Measurements from ENCODE around the gene SNW1. TPM values are rescaled to one million over a fixed set of nuclear protein-coding genes. Genes with fewer than 3 reads are reported as not detected.

The SNW1 gene
- total and polyA plus RNA-seq, 2 of the 13 experiments (the other 11 are each of a cell fraction or from before 2014, with no cell fraction given): 23.2 to 65.8 TPM

DNA sequence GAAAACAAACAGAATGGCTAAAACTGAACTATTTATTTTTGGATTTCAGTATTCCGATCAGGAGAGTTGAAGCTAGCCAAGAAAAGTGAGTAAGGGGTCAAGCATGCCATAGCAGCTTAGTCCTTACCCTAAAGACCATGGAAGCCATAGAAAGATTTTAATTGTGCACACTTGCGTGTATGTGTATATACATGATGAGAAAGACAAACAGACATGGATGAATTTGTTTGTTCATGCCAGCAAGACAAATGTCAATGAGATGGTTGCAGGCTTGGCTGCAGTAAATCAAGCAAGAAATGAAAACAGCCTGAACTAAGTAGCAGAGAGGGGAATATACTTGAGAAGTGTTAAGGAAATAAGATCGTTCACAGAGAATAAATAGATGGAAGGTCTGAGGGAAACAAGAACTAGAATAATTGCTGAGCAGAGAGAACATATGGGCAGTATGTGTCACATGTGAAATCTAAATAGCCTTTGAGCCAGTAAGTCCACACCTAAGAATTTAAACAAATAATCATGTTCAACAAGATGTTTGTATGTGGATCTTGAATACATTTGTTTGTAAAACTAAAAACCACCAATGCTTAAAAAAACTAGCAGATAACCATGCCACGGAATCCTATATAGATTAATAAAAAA lies 14.8 kb downstream of the SNW1 start:
- H3K4me2 ChIP-seq (ENCODE audit: low read depth, low read length): no peak overlapping the region
- ChIA-PET POLR2A (no interaction called here), CTCF (ENCODE audit: low intra/inter-chr PET ratio, low total read pairs) (no interaction called here)
- peaks cover 3% of the 10 kb centered on the region for H3K79me2 ChIP-seq (ENCODE audit: insufficient read depth, low read length)
- no TSS peak for BruUV-seq (replicated peaks)
- ATAC-seq (no peak), FAIRE-seq (no peak), DNase-seq (ENCODE audit: low spot score) (no peak)
- no peaks in the 10 kb centered on the region for H4K20me1 ChIP-seq (ENCODE audit: insufficient read depth, low read length)
- in situ Hi-C loops (cut with HindIII; ENCODE audit: extremely low pct_ligation_motif_present, low pct_unique_long_range_greater_than_20kb) (no loop called here), intact Hi-C loops (cut with micrococcal nuclease; ENCODE audit: unreplicated experiment) (no loop called here)
- H3K4me3 ChIP-seq (replicated peaks in 1 of 3; ENCODE audit: insufficient read depth in 1 of 3, low read depth in 2 of 3, low read length in 3 of 3): no peak overlapping the region
- peaks cover 11 to 60% of the 10 kb centered on the region in 2 experiments; a peak in 4 of 5 replicates for H3K36me3 ChIP-seq (replicated peaks in 1 of 2; ENCODE audit: control insufficient read depth in 1 of 2, insufficient read depth in 2 of 2, low read length in 2 of 2)
- TF ChIP-seq BRCA1 (CRISPR knock-in tag; IDR thresholded peaks at IDR 0.05): no peak
- H3K9me3 ChIP-seq (ENCODE audit: low read length): no peaks in the 10 kb centered on the region
- H3K27me3 ChIP-seq (ENCODE audit: control insufficient read depth in 1 of 2, insufficient read depth in 2 of 2, low read length in 2 of 2): no peaks in the 10 kb centered on the region
- 94% methylated on average over 4 of the region's 4 CpGs for WGBS (ENCODE audit: low lambda C conversion rate)
- no peak overlapping the region for H2AFZ ChIP-seq (ENCODE audit: low read length)
- no peak overlapping the region for H3K9ac ChIP-seq (ENCODE audit: insufficient read depth, low read depth, low read length)
- H3K27ac ChIP-seq (ENCODE audit: extremely low read length, insufficient read depth, low read length): no peak overlapping the region
- H3K4me1 ChIP-seq (ENCODE audit: insufficient read depth, low read length): no peaks in the 10 kb centered on the region

DNA sequence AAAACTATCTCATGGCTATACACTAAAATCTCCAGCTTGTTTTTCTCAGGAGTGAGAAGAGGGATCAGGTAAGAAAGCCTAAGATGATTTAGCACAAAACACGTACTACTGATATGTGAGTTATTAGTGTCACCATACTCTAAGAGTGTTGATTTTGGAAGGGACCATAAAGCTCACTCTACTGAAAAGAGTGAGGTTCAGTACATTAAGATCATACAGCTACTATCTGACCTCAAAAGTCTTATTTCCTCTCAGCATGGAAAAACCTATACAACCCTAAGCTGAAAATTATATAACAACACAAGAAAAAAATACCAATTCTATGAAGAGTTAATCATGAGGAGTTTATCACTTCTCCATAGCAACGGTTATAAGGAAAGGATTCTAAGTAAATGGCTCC lies 19.5 kb downstream of the SNW1 start:
- ChIA-PET CTCF (ENCODE audit: low intra/inter-chr PET ratio, low total read pairs) (no interaction called here), POLR2A (no interaction called here)
- Histone ChIP-seq H3K27ac (ENCODE audit: extremely low read length, insufficient read depth, low read length) (no peak overlapping the region), H3K9me3 (ENCODE audit: low read length) (no peaks in the 10 kb centered on the region), H3K4me1 (ENCODE audit: insufficient read depth, low read length) (no peaks in the 10 kb centered on the region), H3K9ac (ENCODE audit: insufficient read depth, low read depth, low read length) (no peak overlapping the region), H4K20me1 (ENCODE audit: insufficient read depth, low read length) (no peaks in the 10 kb centered on the region), H3K4me2 (ENCODE audit: low read depth, low read length) (no peak overlapping the region), H3K79me2 (ENCODE audit: insufficient read depth, low read length) (peaks cover 3% of the 10 kb centered on the region), H3K36me3 (replicated peaks in 1 of 2; ENCODE audit: control insufficient read depth in 1 of 2, insufficient read depth in 2 of 2, low read length in 2 of 2) (peaks cover 11 to 64% of the 10 kb centered on the region in 2 experiments; a peak in 4 of 5 replicates), H3K27me3 (ENCODE audit: control insufficient read depth in 1 of 2, insufficient read depth in 2 of 2, low read length in 2 of 2) (no peaks in the 10 kb centered on the region), H3K4me3 (replicated peaks in 1 of 3; ENCODE audit: insufficient read depth in 1 of 3, low read depth in 2 of 3, low read length in 3 of 3) (no peak overlapping the region), H2AFZ (ENCODE audit: low read length) (no peak overlapping the region)
- in situ Hi-C loops (cut with HindIII; ENCODE audit: extremely low pct_ligation_motif_present, low pct_unique_long_range_greater_than_20kb): no loop called here
- DNase-seq (ENCODE audit: low spot score): no peak
- no TSS peak for BruUV-seq (replicated peaks)
- no peak for ATAC-seq
- TF ChIP-seq, protein P1, sequence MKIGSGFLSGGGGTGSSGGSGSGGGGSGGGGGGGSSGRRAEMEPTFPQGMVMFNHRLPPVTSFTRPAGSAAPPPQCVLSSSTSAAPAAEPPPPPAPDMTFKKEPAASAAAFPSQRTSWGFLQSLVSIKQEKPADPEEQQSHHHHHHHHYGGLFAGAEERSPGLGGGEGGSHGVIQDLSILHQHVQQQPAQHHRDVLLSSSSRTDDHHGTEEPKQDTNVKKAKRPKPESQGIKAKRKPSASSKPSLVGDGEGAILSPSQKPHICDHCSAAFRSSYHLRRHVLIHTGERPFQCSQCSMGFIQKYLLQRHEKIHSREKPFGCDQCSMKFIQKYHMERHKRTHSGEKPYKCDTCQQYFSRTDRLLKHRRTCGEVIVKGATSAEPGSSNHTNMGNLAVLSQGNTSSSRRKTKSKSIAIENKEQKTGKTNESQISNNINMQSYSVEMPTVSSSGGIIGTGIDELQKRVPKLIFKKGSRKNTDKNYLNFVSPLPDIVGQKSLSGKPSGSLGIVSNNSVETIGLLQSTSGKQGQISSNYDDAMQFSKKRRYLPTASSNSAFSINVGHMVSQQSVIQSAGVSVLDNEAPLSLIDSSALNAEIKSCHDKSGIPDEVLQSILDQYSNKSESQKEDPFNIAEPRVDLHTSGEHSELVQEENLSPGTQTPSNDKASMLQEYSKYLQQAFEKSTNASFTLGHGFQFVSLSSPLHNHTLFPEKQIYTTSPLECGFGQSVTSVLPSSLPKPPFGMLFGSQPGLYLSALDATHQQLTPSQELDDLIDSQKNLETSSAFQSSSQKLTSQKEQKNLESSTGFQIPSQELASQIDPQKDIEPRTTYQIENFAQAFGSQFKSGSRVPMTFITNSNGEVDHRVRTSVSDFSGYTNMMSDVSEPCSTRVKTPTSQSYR (CRISPR knock-in tag; IDR thresholded peaks at IDR 0.05; ENCODE audit: borderline replicate concordance): no peak
- intact Hi-C loops (cut with micrococcal nuclease; ENCODE audit: unreplicated experiment): no loop called here
- FAIRE-seq: no peak
- WGBS (ENCODE audit: low lambda C conversion rate): 93% methylated on average over 2 of the region's 2 CpGs
